K562 (cell line): Measurements from ENCODE around the gene LRP1B. TPM values are rescaled to one million over a fixed set of nuclear protein-coding genes. Genes with fewer than 3 reads are reported as not detected.

Experiments used
- ATAC-seq: fragments of 200-7000 bp; cut with Tn5 transposase; 3 replicates; pipeline ENCODE4 v1.9.1; 2020; ENCODE audit warnings: moderate library complexity
- BruUV-seq: library from RNA; stranded (reverse); fragments of 400-500 nt; replicated peaks from 2 replicates; lab custom pipeline; 2021; lab: Mats Ljungman, UMichigan
- CTCF ChIA-PET: fragments of 300-600 bp; formaldehyde crosslinking; extraction: SDS; loops from one replicate; lab custom pipeline; 2021; ENCODE audit warnings: low intra/inter-chr PET ratio; lab: Yijun Ruan, JAX
- POLR2A ChIA-PET: fragments of 300-600, 350-650 bp; sonication (Branson Sonifier 250); formaldehyde crosslinking; extraction: SDS; loops from one replicate; lab custom pipeline; 2021; ENCODE audit warnings: antibody characterized with exemption, inconsistent platforms; lab: Yijun Ruan, JAX
- DNase-seq, 4 experiments: peaks; one replicate each; pipeline versions ENCODE4 v3.0.0 to v3.0.0-alpha.2; 2011 to 2018; ENCODE audit warnings: low spot score in 3 of 4, mixed read lengths in 3 of 4; ENCODE audit errors: extremely low read depth in 1 of 4
- FAIRE-seq: peaks from 2 replicates; lab custom pipeline; 2011; peaks lifted over from hg19 to GRCh38; lab: Jason Lieb, UNC
- H2AFZ ChIP-seq: 2 replicates; pipeline ENCODE4 v1.6.0; 2011; ENCODE audit warnings: low read depth, low read length, control low read depth, inconsistent platforms
- H3K27ac ChIP-seq: fragments of 200-600 bp; 3 replicates; pipeline ENCODE4 v1.8.0; 2011; ENCODE audit warnings: low read depth, mild to moderate bottlenecking, control low read depth, inconsistent platforms, low read length, moderate library complexity, mixed read lengths; ENCODE audit errors: extremely low read depth
- H3K27me3 ChIP-seq, 2 experiments: fragments of 300-600 bp in 1 of 2; 2 replicates in 1 of 2; 3 replicates in 1 of 2; pipeline versions ENCODE4 v1.6.0 to v1.8.0; 2011; ENCODE audit warnings: inconsistent platforms in 2 of 2, low read length in 2 of 2, mild to moderate bottlenecking in 1 of 2, mixed read lengths in 1 of 2, moderate library complexity in 1 of 2; ENCODE audit not compliant: control insufficient read depth in 2 of 2, insufficient read depth in 2 of 2
- H3K36me3 ChIP-seq: fragments of 300-600 bp; 3 replicates; pipeline ENCODE4 v1.8.0; 2011; ENCODE audit warnings: mild to moderate bottlenecking, low read length, inconsistent platforms; ENCODE audit not compliant: control insufficient read depth, insufficient read depth
- H3K4me1 ChIP-seq, 2 experiments: fragments of 200-600 bp in 1 of 2; replicated peaks in 1 of 2; 2 replicates in 1 of 2; 3 replicates in 1 of 2; pipeline versions ENCODE4 v1.5.1 to v1.8.0; 2011; ENCODE audit warnings: inconsistent platforms in 2 of 2, low read length in 2 of 2, mild to moderate bottlenecking in 1 of 2, mixed read lengths in 1 of 2, moderate library complexity in 1 of 2; ENCODE audit not compliant: control insufficient read depth in 2 of 2, insufficient read depth in 2 of 2
- H3K4me2 ChIP-seq: 2 replicates; pipeline ENCODE4 v1.6.1; 2011; ENCODE audit warnings: low read length, control low read depth, inconsistent platforms, mixed read lengths; ENCODE audit not compliant: insufficient read depth
- H3K4me3 ChIP-seq: fragments of 200-600 bp; sonication (generic), shearing (Covaris generic); 2 replicates; pipeline ENCODE4 v1.5.1; 2016; ENCODE audit warnings: control low read depth, inconsistent platforms
- H3K79me2 ChIP-seq: fragments of 200-600 bp; 3 replicates; pipeline ENCODE4 v1.8.0; 2011; ENCODE audit warnings: low read length, inconsistent platforms; ENCODE audit not compliant: control insufficient read depth, insufficient read depth
- H3K9ac ChIP-seq, 2 experiments: 2 replicates each; pipeline versions ENCODE4 v1.6.0 to v1.6.1; 2011; ENCODE audit warnings: low read depth in 2 of 2, low read length in 2 of 2, control low read depth in 1 of 2, inconsistent platforms in 1 of 2, mild to moderate bottlenecking in 1 of 2, mixed read lengths in 1 of 2; ENCODE audit not compliant: insufficient read depth in 1 of 2
- H3K9me1 ChIP-seq: one replicate; pipeline ENCODE4 v1.6.0; 2011; ENCODE audit warnings: inconsistent platforms, mild to moderate bottlenecking, low read length, moderate library complexity; ENCODE audit not compliant: control insufficient read depth, insufficient read depth
- H3K9me3 ChIP-seq: replicated peaks from 2 replicates; pipeline ENCODE4 v1.5.1; 2011; ENCODE audit warnings: low read depth, low read length, inconsistent platforms; ENCODE audit not compliant: control insufficient read depth, insufficient read depth
- H4K20me1 ChIP-seq: replicated peaks from 2 replicates; pipeline ENCODE4 v1.6.1; 2011; ENCODE audit warnings: low read length, inconsistent platforms, mixed read lengths; ENCODE audit not compliant: control insufficient read depth, insufficient read depth
- ARID3B ChIP-seq: fragments of 250-450 bp; sonication (Bioruptor Pico); IDR thresholded peaks from 2 replicates; pipeline ENCODE4 v1.4.0; 2020; ENCODE audit warnings: borderline replicate concordance
- CC2D1A ChIP-seq: fragments of 450-650 bp; IDR thresholded peaks from 2 replicates; pipeline ENCODE4 v1.6.1; 2017; ENCODE audit warnings: mild to moderate bottlenecking
- FOXA1 ChIP-seq: fragments of 450-650 bp; IDR thresholded peaks from 2 replicates; pipeline ENCODE4 v1.6.1; 2016; ENCODE audit warnings: mild to moderate bottlenecking, borderline replicate concordance
- LARP7 ChIP-seq: fragments of 450-650 bp; IDR thresholded peaks from 2 replicates; pipeline ENCODE4 v1.6.1; 2016
- MEF2D ChIP-seq: conservative IDR thresholded peaks from 2 replicates; pipeline ENCODE4 v1.6.1; 2016; ENCODE audit warnings: low read depth, missing genetic modification characterization, missing compliant biosample characterization
- RB1 ChIP-seq: fragments of 450-650 bp; IDR thresholded peaks from 2 replicates; pipeline ENCODE4 v1.6.1; 2017; ENCODE audit warnings: low read depth, mild to moderate bottlenecking
- YY1 ChIP-seq, 3 experiments: IDR thresholded peaks; 2 replicates each; pipeline ENCODE4 v1.6.1; 2011; ENCODE audit warnings: low read length in 2 of 3, mild to moderate bottlenecking in 2 of 3, moderate library complexity in 2 of 3, borderline replicate concordance in 1 of 3, control low read depth in 1 of 3, low read depth in 1 of 3; ENCODE audit not compliant: insufficient read depth in 3 of 3, insufficient replicate concordance in 2 of 3, control insufficient read depth in 1 of 3, insufficient read length in 1 of 3; ENCODE audit errors: extremely low read depth in 1 of 3
- ZNF224 ChIP-seq: sonication (generic); formaldehyde crosslinking; IDR thresholded peaks from 2 replicates; pipeline ENCODE4 v1.8.0; 2022; ENCODE audit warnings: mild to moderate bottlenecking, missing genetic modification reagents
- ZNF24 ChIP-seq: fragments of 450-650 bp; IDR thresholded peaks from 2 replicates; pipeline ENCODE4 v1.6.1; 2016
- ZNF354B ChIP-seq: fragments of 250-450 bp; sonication (Bioruptor Pico); IDR thresholded peaks from 2 replicates; pipeline ENCODE4 v1.4.0; 2020
- ZNF431 ChIP-seq: sonication (generic); formaldehyde crosslinking; IDR thresholded peaks from 2 replicates; pipeline ENCODE4 v1.8.0; 2022; ENCODE audit warnings: mild to moderate bottlenecking, missing genetic modification reagents
- ZNF764 ChIP-seq: fragments of 250-450 bp; sonication (Bioruptor Pico); IDR thresholded peaks from 2 replicates; pipeline ENCODE4 v1.4.0; 2020; ENCODE audit warnings: low read depth, mild to moderate bottlenecking, moderate library complexity
- ZNF780A ChIP-seq: fragments of 250-450 bp; sonication (Bioruptor Pico); IDR thresholded peaks from 2 replicates; pipeline ENCODE4 v1.5.0; 2021; ENCODE audit warnings: mild to moderate bottlenecking
- WGBS: fragments of 100-300 bp; shearing (Covaris generic); methylation state at CpG from one replicate; pipeline ENCODE4 v1.1.6; 2016; ENCODE audit warnings: low coverage, mixed read lengths; ENCODE audit not compliant: insufficient coverage; ENCODE audit errors: missing lambda C conversion rate; 5-methylcytosine and 5-hydroxymethylcytosine counted together
- in situ Hi-C: fragments of 300-500 bp; cut with MboI; formaldehyde crosslinking; loops from 4 replicates; pipeline ENCODE4 v1.15.0; 2018; ENCODE audit warnings: inconsistent platforms, mixed read lengths
- intact Hi-C: fragments of 100-400 bp; cut with micrococcal nuclease; formaldehyde crosslinking; loops from 2 replicates; pipeline ENCODE4 v1.14.2; 2022
- polyA plus RNA-seq, 8 experiments: library from polyadenylated mRNA; depleted of rRNA in 4 of 8; stranded (reverse) in 5 of 8; unstranded in 3 of 8; fragments of >200 nt; fragmentation: Nextera tagmentation in 2 of 8; fragmentation: Illumina TruSeq in 1 of 8; extraction: Ambion mirVana in 2 of 8; extraction: Trizol in 1 of 8; gene quantifications; 2 replicates each; pipeline versions ENCODE4 v1.2.1 to v1.2.3, GENCODE V29; 2011 to 2014; ENCODE audit warnings: inconsistent platforms in 1 of 8, missing spikeins in 1 of 8
- total RNA-seq, 7 experiments: library from RNA; depleted of rRNA in 6 of 7; stranded (reverse); fragments of >200 nt in 6 of 7; fragmentation: Illumina TruSeq in 2 of 7; extraction: Trizol in 2 of 7; gene quantifications; 2 replicates each; pipeline versions ENCODE4 v1.2.1 to v1.2.3, GENCODE V29; 2011 to 2021; ENCODE audit warnings: low replicate concordance in 1 of 7

The LRP1B gene
- total and polyA plus RNA-seq, 9 of the 15 experiments (the other 6 are each of a cell fraction or from before 2014, with no cell fraction given): not detected

GRCh38 chr2:141589314-141589713 is 541.5 kb downstream of the LRP1B start:
- Histone ChIP-seq H3K79me2 (no peaks in the 10 kb centered on the region), H3K9me1 (no peaks in the 10 kb centered on the region), H3K4me2 (no peak overlapping the region), H4K20me1 (no peaks in the 10 kb centered on the region), H3K27me3 (no peaks in the 10 kb centered on the region), H3K4me1 (no peaks in the 10 kb centered on the region), H3K4me3 (no peak overlapping the region), H3K9me3 (no peaks in the 10 kb centered on the region), H2AFZ (no peak overlapping the region), H3K9ac (no peak overlapping the region), H3K27ac (no peak overlapping the region), H3K36me3 (no peaks in the 10 kb centered on the region)
- TF ChIP-seq YY1 (IDR thresholded peaks at IDR 0.05; ENCODE audit: borderline replicate concordance in 1 of 3, control insufficient read depth in 1 of 3, extremely low read depth in 1 of 3, insufficient read depth in 3 of 3, insufficient read length in 1 of 3, insufficient replicate concordance in 2 of 3, low read depth in 1 of 3, low read length in 2 of 3) (no peak), ZNF354B (no peak), FOXA1 (no peak), MEF2D (tag) (no peak), ZNF24 (no peak), RB1 (no peak), ZNF431 (CRISPR knock-in tag) (no peak), ARID3B (CRISPR knock-in tag) (no peak), LARP7 (no peak), ZNF764 (CRISPR knock-in tag) (no peak), CC2D1A (no peak), ZNF780A (CRISPR knock-in tag) (no peak), ZNF224 (CRISPR knock-in tag) (no peak)
- intact Hi-C loops (no loop called here), in situ Hi-C loops (no loop called here)
- no peak for FAIRE-seq
- no peak for DNase-seq
- WGBS: 2% methylated on average over 7 of the region's 7 CpGs
- ATAC-seq: no peak
- ChIA-PET CTCF (no interaction called here), POLR2A (no interaction called here)
- no TSS peak for BruUV-seq
